K562 (cell line): ENCODE data around the gene TMEM203. TPM values are rescaled to one million over a fixed set of nuclear protein-coding genes. Genes with fewer than 3 reads are reported as not detected.

ENCODE experiments used
- ATAC-seq: fragments of 200-7000 bp; cut with Tn5 transposase; 3 replicates; pipeline ENCODE4 v1.9.1; 2020; ENCODE audit warnings: moderate library complexity
- BruUV-seq: library from RNA; stranded (reverse); fragments of 400-500 nt; replicated peaks from 2 replicates; lab custom pipeline; 2021; lab: Mats Ljungman, UMichigan
- CTCF ChIA-PET: fragments of 300-600 bp; formaldehyde crosslinking; extraction: SDS; loops from one replicate; lab custom pipeline; 2021; ENCODE audit warnings: low intra/inter-chr PET ratio; lab: Yijun Ruan, JAX
- POLR2A ChIA-PET: fragments of 300-600, 350-650 bp; sonication (Branson Sonifier 250); formaldehyde crosslinking; extraction: SDS; loops from one replicate; lab custom pipeline; 2021; ENCODE audit warnings: antibody characterized with exemption, inconsistent platforms; lab: Yijun Ruan, JAX
- DNase-seq, 4 experiments: peaks; one replicate each; pipeline versions ENCODE4 v3.0.0 to v3.0.0-alpha.2; 2011 to 2018; ENCODE audit warnings: low spot score in 3 of 4, mixed read lengths in 3 of 4; ENCODE audit errors: extremely low read depth in 1 of 4
- FAIRE-seq: peaks from 2 replicates; lab custom pipeline; 2011; peaks lifted over from hg19 to GRCh38; lab: Jason Lieb, UNC
- H2AFZ ChIP-seq: 2 replicates; pipeline ENCODE4 v1.6.0; 2011; ENCODE audit warnings: low read depth, low read length, control low read depth, inconsistent platforms
- H3K27ac ChIP-seq: fragments of 200-600 bp; 3 replicates; pipeline ENCODE4 v1.8.0; 2011; ENCODE audit warnings: low read depth, mild to moderate bottlenecking, control low read depth, inconsistent platforms, low read length, moderate library complexity, mixed read lengths; ENCODE audit errors: extremely low read depth
- H3K27me3 ChIP-seq, 2 experiments: fragments of 300-600 bp in 1 of 2; 2 replicates in 1 of 2; 3 replicates in 1 of 2; pipeline versions ENCODE4 v1.6.0 to v1.8.0; 2011; ENCODE audit warnings: inconsistent platforms in 2 of 2, low read length in 2 of 2, mild to moderate bottlenecking in 1 of 2, mixed read lengths in 1 of 2, moderate library complexity in 1 of 2; ENCODE audit not compliant: control insufficient read depth in 2 of 2, insufficient read depth in 2 of 2
- H3K36me3 ChIP-seq: fragments of 300-600 bp; 3 replicates; pipeline ENCODE4 v1.8.0; 2011; ENCODE audit warnings: mild to moderate bottlenecking, low read length, inconsistent platforms; ENCODE audit not compliant: control insufficient read depth, insufficient read depth
- H3K4me1 ChIP-seq, 2 experiments: fragments of 200-600 bp in 1 of 2; replicated peaks in 1 of 2; 2 replicates in 1 of 2; 3 replicates in 1 of 2; pipeline versions ENCODE4 v1.5.1 to v1.8.0; 2011; ENCODE audit warnings: inconsistent platforms in 2 of 2, low read length in 2 of 2, mild to moderate bottlenecking in 1 of 2, mixed read lengths in 1 of 2, moderate library complexity in 1 of 2; ENCODE audit not compliant: control insufficient read depth in 2 of 2, insufficient read depth in 2 of 2
- H3K4me2 ChIP-seq: 2 replicates; pipeline ENCODE4 v1.6.1; 2011; ENCODE audit warnings: low read length, control low read depth, inconsistent platforms, mixed read lengths; ENCODE audit not compliant: insufficient read depth
- H3K4me3 ChIP-seq: fragments of 200-600 bp; sonication (generic), shearing (Covaris generic); 2 replicates; pipeline ENCODE4 v1.5.1; 2016; ENCODE audit warnings: control low read depth, inconsistent platforms
- H3K79me2 ChIP-seq: fragments of 200-600 bp; 3 replicates; pipeline ENCODE4 v1.8.0; 2011; ENCODE audit warnings: low read length, inconsistent platforms; ENCODE audit not compliant: control insufficient read depth, insufficient read depth
- H3K9ac ChIP-seq, 2 experiments: 2 replicates each; pipeline versions ENCODE4 v1.6.0 to v1.6.1; 2011; ENCODE audit warnings: low read depth in 2 of 2, low read length in 2 of 2, control low read depth in 1 of 2, inconsistent platforms in 1 of 2, mild to moderate bottlenecking in 1 of 2, mixed read lengths in 1 of 2; ENCODE audit not compliant: insufficient read depth in 1 of 2
- H3K9me1 ChIP-seq: one replicate; pipeline ENCODE4 v1.6.0; 2011; ENCODE audit warnings: inconsistent platforms, mild to moderate bottlenecking, low read length, moderate library complexity; ENCODE audit not compliant: control insufficient read depth, insufficient read depth
- H3K9me3 ChIP-seq: replicated peaks from 2 replicates; pipeline ENCODE4 v1.5.1; 2011; ENCODE audit warnings: low read depth, low read length, inconsistent platforms; ENCODE audit not compliant: control insufficient read depth, insufficient read depth
- H4K20me1 ChIP-seq: replicated peaks from 2 replicates; pipeline ENCODE4 v1.6.1; 2011; ENCODE audit warnings: low read length, inconsistent platforms, mixed read lengths; ENCODE audit not compliant: control insufficient read depth, insufficient read depth
- C11orf30 ChIP-seq: fragments of 450-650 bp; IDR thresholded peaks from 2 replicates; pipeline ENCODE4 v1.6.1; 2016; ENCODE audit warnings: low read depth, mild to moderate bottlenecking
- FOS ChIP-seq: IDR thresholded peaks from 3 replicates; pipeline ENCODE4 v1.6.1; 2011; ENCODE audit not compliant: insufficient read length; ENCODE audit errors: extremely low read depth
- MTF1 ChIP-seq: fragments of 250-450 bp; sonication (Bioruptor Pico); IDR thresholded peaks from 2 replicates; pipeline ENCODE4 v1.9.0; 2021; ENCODE audit warnings: moderate library complexity, mild to moderate bottlenecking, inconsistent platforms, borderline replicate concordance
- NFYB ChIP-seq: IDR thresholded peaks from 2 replicates; pipeline ENCODE4 v1.6.1; 2011; ENCODE audit warnings: mild to moderate bottlenecking, moderate library complexity; ENCODE audit not compliant: insufficient read length; ENCODE audit errors: extremely low read depth
- NR1H2 ChIP-seq: sonication (generic); formaldehyde crosslinking; IDR thresholded peaks from 2 replicates; pipeline ENCODE4 v1.4.0; 2020; ENCODE audit warnings: mild to moderate bottlenecking, missing genetic modification reagents
- PKNOX1 ChIP-seq: fragments of 450-650 bp; IDR thresholded peaks from 2 replicates; pipeline ENCODE4 v1.6.1; 2016
- POLR2G ChIP-seq: fragments of 200-400 bp; formaldehyde crosslinking; IDR thresholded peaks from 2 replicates; pipeline ENCODE4 v1.6.1; 2017; ENCODE audit warnings: low read depth, mild to moderate bottlenecking, antibody characterized with exemption, low read length, moderate library complexity
- STAT6 ChIP-seq: sonication (generic); formaldehyde crosslinking; IDR thresholded peaks from 2 replicates; pipeline ENCODE4 v1.8.1; 2023; ENCODE audit warnings: mild to moderate bottlenecking, missing genetic modification reagents
- ZBED1 ChIP-seq: IDR thresholded peaks from 2 replicates; pipeline ENCODE4 v1.6.1; 2014
- ZFPM2 ChIP-seq: fragments of 250-450 bp; sonication (Bioruptor Pico); IDR thresholded peaks from 2 replicates; pipeline ENCODE4 v1.5.1; 2022; ENCODE audit warnings: mild to moderate bottlenecking
- ZNF316 ChIP-seq: fragments of 450-650 bp; IDR thresholded peaks from 2 replicates; pipeline ENCODE4 v1.6.1; 2016
- ZNF445 ChIP-seq: fragments of 250-450 bp; sonication (Bioruptor Pico); IDR thresholded peaks from 2 replicates; pipeline ENCODE4 v1.4.0; 2020; ENCODE audit warnings: low read depth, mild to moderate bottlenecking, moderate library complexity
- WGBS: fragments of 100-300 bp; shearing (Covaris generic); methylation state at CpG from one replicate; pipeline ENCODE4 v1.1.6; 2016; ENCODE audit warnings: low coverage, mixed read lengths; ENCODE audit not compliant: insufficient coverage; ENCODE audit errors: missing lambda C conversion rate; 5-methylcytosine and 5-hydroxymethylcytosine counted together
- in situ Hi-C: fragments of 300-500 bp; cut with MboI; formaldehyde crosslinking; loops from 4 replicates; pipeline ENCODE4 v1.15.0; 2018; ENCODE audit warnings: inconsistent platforms, mixed read lengths
- intact Hi-C: fragments of 100-400 bp; cut with micrococcal nuclease; formaldehyde crosslinking; loops from 2 replicates; pipeline ENCODE4 v1.14.2; 2022
- polyA plus RNA-seq, 8 experiments: library from polyadenylated mRNA; depleted of rRNA in 4 of 8; stranded (reverse) in 5 of 8; unstranded in 3 of 8; fragments of >200 nt; fragmentation: Nextera tagmentation in 2 of 8; fragmentation: Illumina TruSeq in 1 of 8; extraction: Ambion mirVana in 2 of 8; extraction: Trizol in 1 of 8; gene quantifications; 2 replicates each; pipeline versions ENCODE4 v1.2.1 to v1.2.3, GENCODE V29; 2011 to 2014; ENCODE audit warnings: inconsistent platforms in 1 of 8, missing spikeins in 1 of 8
- total RNA-seq, 7 experiments: library from RNA; depleted of rRNA in 6 of 7; stranded (reverse); fragments of >200 nt in 6 of 7; fragmentation: Illumina TruSeq in 2 of 7; extraction: Trizol in 2 of 7; gene quantifications; 2 replicates each; pipeline versions ENCODE4 v1.2.1 to v1.2.3, GENCODE V29; 2011 to 2021; ENCODE audit warnings: low replicate concordance in 1 of 7
- TF ChIP-seq, protein P1 (sequence below): sonication (generic); formaldehyde crosslinking; IDR thresholded peaks from 2 replicates; pipeline ENCODE4 v1.8.1; 2023; ENCODE audit warnings: mild to moderate bottlenecking, missing genetic modification reagents

The TMEM203 gene
- total and polyA plus RNA-seq, 9 of the 15 experiments (the other 6 are each of a cell fraction or from before 2014, with no cell fraction given): 8.8 to 59.5 (median 37.6) TPM

DNA sequence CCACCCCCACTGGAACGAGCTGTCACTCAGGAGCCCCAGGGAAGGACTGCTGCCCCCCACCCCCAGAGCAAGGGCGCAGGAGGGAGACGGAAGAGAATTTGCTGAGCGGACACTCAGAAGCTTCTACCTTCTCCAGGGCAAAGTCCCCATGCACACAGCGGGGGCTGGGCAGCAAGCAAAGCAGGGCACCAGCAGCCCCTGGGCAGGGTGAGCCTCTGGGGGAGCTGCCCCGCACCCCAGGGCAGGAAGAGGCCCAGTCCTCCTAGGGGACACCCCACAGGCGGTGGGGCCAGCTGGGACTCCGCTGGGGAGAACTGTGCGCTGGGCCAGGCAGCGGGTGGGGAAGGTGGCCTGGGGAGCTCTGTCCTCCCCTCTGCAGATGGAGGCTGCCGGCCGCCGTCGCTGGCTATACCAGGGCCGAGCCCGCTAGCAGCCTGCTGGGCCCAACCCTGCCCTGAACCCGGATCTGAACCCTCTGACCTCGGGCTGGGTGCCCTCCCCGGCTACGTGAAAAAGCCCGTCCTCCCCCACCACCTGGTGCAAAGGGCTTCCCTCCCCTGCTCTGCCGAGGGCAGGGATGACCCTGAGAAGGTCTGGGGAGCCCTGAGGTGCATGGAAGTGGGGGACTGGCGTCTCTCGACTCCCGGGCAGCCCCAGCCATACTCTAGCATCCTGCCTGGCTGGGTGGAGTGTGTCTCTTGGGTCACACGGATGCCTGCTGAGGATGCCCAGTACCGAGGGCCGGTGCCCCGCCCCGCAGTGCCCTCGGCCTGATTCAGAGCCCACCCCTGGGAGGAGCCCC is 24.7 kb upstream of the TMEM203 start:
- 64% methylated on average over 27 of the region's 31 CpGs for WGBS
- ChIA-PET CTCF (interaction anchor here (0.5 to 0.7 kb wide), 2 partner anchors 20 to 41 kb away, joined by 3 read pairs; partner anchors contain the start of gene SSNA1), POLR2A (interaction anchor here (0.6 to 1.6 kb wide), 4 partner anchors 11 to 41 kb away, joined by 3 to 9 read pairs (median 3); partner anchors contain the start of gene TUBB4B)
- no peak overlapping the region for H3K27ac ChIP-seq
- in situ Hi-C loops (loop anchor here (5.0 to 25.0 kb wide), 3 partner anchors 43 to 443 kb away; partner anchors contain the start of genes ANAPC2, CCDC183, SSNA1 and TMEM141), intact Hi-C loops (no loop called here)
- no peaks in the 10 kb centered on the region for H4K20me1 ChIP-seq
- no TSS peak for BruUV-seq
- H3K4me2 ChIP-seq: no peak overlapping the region
- H3K9me1 ChIP-seq: no peaks in the 10 kb centered on the region
- no peaks in the 10 kb centered on the region for H3K36me3 ChIP-seq
- H3K4me1 ChIP-seq: peaks cover 13 to 100% of the 10 kb centered on the region in 2 experiments
- H2AFZ ChIP-seq: no peak overlapping the region
- H3K4me3 ChIP-seq: no peak overlapping the region
- H3K79me2 ChIP-seq: no peaks in the 10 kb centered on the region
- peak overlapping the region in 1 of 2 experiments; percentile 20; a peak in 1 of 4 replicates for H3K9ac ChIP-seq
- H3K9me3 ChIP-seq: no peaks in the 10 kb centered on the region
- no peak for TF ChIP-seq NFYB
- TF ChIP-seq, protein P1, sequence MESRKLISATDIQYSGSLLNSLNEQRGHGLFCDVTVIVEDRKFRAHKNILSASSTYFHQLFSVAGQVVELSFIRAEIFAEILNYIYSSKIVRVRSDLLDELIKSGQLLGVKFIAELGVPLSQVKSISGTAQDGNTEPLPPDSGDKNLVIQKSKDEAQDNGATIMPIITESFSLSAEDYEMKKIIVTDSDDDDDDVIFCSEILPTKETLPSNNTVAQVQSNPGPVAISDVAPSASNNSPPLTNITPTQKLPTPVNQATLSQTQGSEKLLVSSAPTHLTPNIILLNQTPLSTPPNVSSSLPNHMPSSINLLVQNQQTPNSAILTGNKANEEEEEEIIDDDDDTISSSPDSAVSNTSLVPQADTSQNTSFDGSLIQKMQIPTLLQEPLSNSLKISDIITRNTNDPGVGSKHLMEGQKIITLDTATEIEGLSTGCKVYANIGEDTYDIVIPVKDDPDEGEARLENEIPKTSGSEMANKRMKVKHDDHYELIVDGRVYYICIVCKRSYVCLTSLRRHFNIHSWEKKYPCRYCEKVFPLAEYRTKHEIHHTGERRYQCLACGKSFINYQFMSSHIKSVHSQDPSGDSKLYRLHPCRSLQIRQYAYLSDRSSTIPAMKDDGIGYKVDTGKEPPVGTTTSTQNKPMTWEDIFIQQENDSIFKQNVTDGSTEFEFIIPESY (CRISPR knock-in tag): peak; percentile 89
- TF ChIP-seq ZFPM2 (CRISPR knock-in tag): no peak
- no peak for TF ChIP-seq STAT6 (CRISPR knock-in tag)
- TF ChIP-seq ZBED1: no peak
- TF ChIP-seq MTF1 (CRISPR knock-in tag): no peak
- TF ChIP-seq NR1H2 (CRISPR knock-in tag): no peak
- TF ChIP-seq PKNOX1: peak; percentile 10; the same call in 1 of the 2 replicates
- TF ChIP-seq C11orf30: peak; percentile 53
- peak; percentile 47; the same call in 1 of the 2 replicates for TF ChIP-seq POLR2G
- TF ChIP-seq ZNF445: no peak
- peak; percentile 53; the same call in 1 of the 2 replicates for TF ChIP-seq ZNF316
- no peak for TF ChIP-seq FOS
- H3K27me3 ChIP-seq: no peaks in the 10 kb centered on the region
- no peak for ATAC-seq
- FAIRE-seq: no peak
- DNase-seq: no peak
